Naive thymus-derived CD4-positive, alpha-beta T cell (primary cell): ENCODE results near the gene PLPPR2. TPM values are rescaled to one million over a fixed set of nuclear protein-coding genes. Genes with fewer than 3 reads are reported as not detected.
"Not testable (repeated sequence)": the region's sequence is repeated elsewhere in the genome, so short reads cannot be mapped to it uniquely, and the experiment has no call there.

Experiments
- ATAC-seq: fragments of 150-1000 bp; cut with Tn5 transposase; 2 replicates; pipeline ENCODE4 v1.10.0; 2021; ENCODE audit warnings: mild to moderate bottlenecking, moderate library complexity
- CTCF ChIA-PET: fragments of 350-600 bp; sonication (Branson Sonifier 250); formaldehyde crosslinking; loops from one replicate; lab custom pipeline; 2021; ENCODE audit warnings: antibody characterized with exemption; lab: Charles Lee
- POLR2A ChIA-PET: fragments of 350-600 bp; sonication (Branson Sonifier 250); formaldehyde crosslinking; loops from one replicate; lab custom pipeline; 2021; ENCODE audit warnings: antibody characterized with exemption, inconsistent platforms; lab: Charles Lee
- DNase-seq, 9 donors: peaks; one replicate each; pipeline versions ENCODE4 v3.0.0 to v3.0.0-alpha.2; 2020 to 2022; ENCODE audit warnings: mixed read lengths in 1 of 9
- H3K27ac ChIP-seq: one replicate; pipeline ENCODE4 v1.7.0; 2013; ENCODE audit warnings: mild to moderate bottlenecking, low read depth, low read length, moderate library complexity
- H3K27me3 ChIP-seq, 2 donors: one replicate each; pipeline ENCODE4 v1.7.0; 2013; ENCODE audit warnings: low read length in 2 of 2, mild to moderate bottlenecking in 2 of 2, moderate library complexity in 2 of 2; ENCODE audit not compliant: control insufficient read depth in 2 of 2, insufficient read depth in 2 of 2
- H3K36me3 ChIP-seq, 3 experiments: 1 replicate in 2 of 3; 2 replicates in 1 of 3; pipeline ENCODE4 v1.7.0; 2013; ENCODE audit warnings: low read length in 3 of 3, mild to moderate bottlenecking in 3 of 3, moderate library complexity in 1 of 3; ENCODE audit not compliant: insufficient read depth in 3 of 3, control insufficient read depth in 2 of 3
- H3K4me1 ChIP-seq, 2 donors: one replicate each; pipeline ENCODE4 v1.7.0; 2013; ENCODE audit warnings: low read length in 2 of 2, mild to moderate bottlenecking in 2 of 2, moderate library complexity in 1 of 2; ENCODE audit not compliant: control insufficient read depth in 2 of 2, insufficient read depth in 2 of 2
- H3K4me3 ChIP-seq: 2 replicates; pipeline ENCODE4 v1.7.0; 2013; ENCODE audit warnings: mild to moderate bottlenecking, low read length
- H3K9me3 ChIP-seq, 3 experiments: 1 replicate in 2 of 3; 2 replicates in 1 of 3; pipeline ENCODE4 v1.7.0; 2013; ENCODE audit warnings: low read length in 3 of 3; ENCODE audit not compliant: control insufficient read depth in 2 of 3
- H3K27ac Mint-ChIP-seq, 9 donors: one replicate each; pipeline ENCODE4 v1.8.0; 2020 to 2022; ENCODE audit warnings: mixed read lengths in 9 of 9, mild to moderate bottlenecking in 8 of 9, moderate library complexity in 5 of 9, inconsistent platforms in 2 of 9
- H3K27me3 Mint-ChIP-seq, 5 donors: one replicate each; pipeline ENCODE4 v1.8.0; 2021 to 2022; ENCODE audit warnings: mixed read lengths in 5 of 5, mild to moderate bottlenecking in 1 of 5
- H3K36me3 Mint-ChIP-seq, 5 donors: one replicate each; pipeline ENCODE4 v1.8.0; 2020 to 2022; ENCODE audit warnings: mixed read lengths in 5 of 5, mild to moderate bottlenecking in 3 of 5, inconsistent platforms in 1 of 5
- H3K4me1 Mint-ChIP-seq, 7 donors: one replicate each; pipeline ENCODE4 v1.8.0; 2020 to 2022; ENCODE audit warnings: mixed read lengths in 7 of 7, mild to moderate bottlenecking in 3 of 7, inconsistent platforms in 1 of 7
- H3K4me3 Mint-ChIP-seq, 10 donors: one replicate each; pipeline ENCODE4 v1.8.0; 2020 to 2022; ENCODE audit warnings: mild to moderate bottlenecking in 10 of 10, mixed read lengths in 10 of 10, moderate library complexity in 6 of 10, inconsistent platforms in 2 of 10
- H3K9me3 Mint-ChIP-seq, 11 donors: one replicate each; pipeline ENCODE4 v1.8.0; 2020 to 2022; ENCODE audit warnings: mixed read lengths in 11 of 11, mild to moderate bottlenecking in 4 of 11, inconsistent platforms in 1 of 11, moderate library complexity in 1 of 11
- intact Hi-C, 2 donors: fragments of 100-400 bp; cut with micrococcal nuclease; formaldehyde crosslinking; loops; one replicate each; pipeline ENCODE4 v1.15.1; 2023
- polyA plus RNA-seq, 2 donors: library from polyadenylated mRNA; unstranded; fragments of 300-500 nt; fragmentation: Illumina TruSeq; gene quantifications; one replicate each; pipeline ENCODE4 v1.2.3, GENCODE V29; 2021
- total RNA-seq, 6 experiments: library from RNA in 5 of 6; stranded (reverse) in 5 of 6; gene quantifications; 1 replicate in 5 of 6; 2 replicates in 1 of 6; pipeline ENCODE4 v1.2.3 and lab custom pipeline; 2021 to 2026

The PLPPR2 gene
- total and polyA plus RNA-seq, 7 experiments from 2014 or later, result 0.92 to 31.0 (median 12.8) TPM

DNA sequence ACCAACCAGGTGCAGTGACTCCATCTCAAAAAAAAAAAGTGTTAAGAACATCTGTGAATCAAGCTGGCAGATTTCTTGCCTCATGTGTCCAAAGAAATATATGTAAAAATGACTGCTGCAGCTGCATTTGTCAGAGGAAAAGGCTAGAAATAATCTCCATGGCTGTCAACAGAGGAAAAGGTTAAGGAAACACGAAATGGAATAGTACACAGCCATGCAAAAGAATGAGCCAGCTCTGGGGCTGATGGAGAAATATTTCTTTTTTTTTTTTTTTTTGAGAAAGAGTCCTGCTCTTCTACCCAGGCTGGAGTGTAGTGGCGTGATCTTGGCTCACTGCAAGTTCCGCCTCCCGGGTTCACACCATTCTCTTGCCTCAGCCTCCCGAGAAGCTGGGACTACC is 22.4 kb upstream of the PLPPR2 start:
- peaks cover 0 to 1% (median 0%) of the 10 kb centered on the region in 11 donors for H3K9me3 Mint-ChIP-seq
- DNase-seq (no peak), ATAC-seq (no peak)
- H3K36me3 ChIP-seq, result peaks cover 0 to 21% (median 6%) of the 10 kb centered on the region in 3 experiments
- H3K27me3 ChIP-seq, result no peaks in the 10 kb centered on the region
- H3K4me1 ChIP-seq, result peaks cover 0 to 7% of the 10 kb centered on the region in 2 donors
- CTCF ChIA-PET, result no interaction called here
- intact Hi-C loops, result no loop called here
- H3K27me3 Mint-ChIP-seq, result no peaks in the 10 kb centered on the region
- H3K4me3 Mint-ChIP-seq, result no peak overlapping the region
- POLR2A ChIA-PET, result no interaction called here
- no peak overlapping the region for H3K4me3 ChIP-seq
- no peaks in the 10 kb centered on the region for H3K9me3 ChIP-seq
- H3K27ac ChIP-seq, result no peak overlapping the region
- peaks cover 11 to 52% (median 29%) of the 10 kb centered on the region in 5 donors for H3K36me3 Mint-ChIP-seq
- H3K27ac Mint-ChIP-seq, result no peak overlapping the region
- H3K4me1 Mint-ChIP-seq, result peaks cover 0 to 11% (median 9%) of the 10 kb centered on the region in 7 donors

DNA sequence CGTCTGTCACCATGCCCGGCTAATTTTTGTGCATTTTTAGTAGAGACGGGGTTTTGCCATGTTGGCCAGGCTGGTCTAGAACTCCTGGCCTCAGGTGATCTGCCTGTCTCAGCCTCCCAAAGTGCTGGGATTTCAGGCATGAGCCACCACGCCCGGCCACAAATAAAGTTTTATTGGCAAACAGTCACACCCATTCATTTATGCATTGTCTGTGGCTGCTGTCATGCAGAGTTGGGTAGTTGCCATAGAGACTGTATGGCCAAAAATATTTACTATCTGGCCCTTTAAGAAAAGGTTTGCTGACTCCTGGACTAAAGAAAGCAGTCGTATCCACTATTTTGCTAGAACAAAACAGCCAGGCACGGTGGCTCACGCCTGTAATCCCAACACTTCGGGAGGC is 21.4 kb upstream of the PLPPR2 start:
- CTCF ChIA-PET, H3K27ac Mint-ChIP-seq, H3K27ac ChIP-seq, intact Hi-C loops, H3K27me3 Mint-ChIP-seq, H3K9me3 ChIP-seq, DNase-seq, POLR2A ChIA-PET, ATAC-seq, H3K9me3 Mint-ChIP-seq, H3K27me3 ChIP-seq, H3K4me3 ChIP-seq, H3K4me3 Mint-ChIP-seq: not testable (repeated sequence)
- peaks cover 11 to 52% (median 29%) of the 10 kb centered on the region in 5 donors for H3K36me3 Mint-ChIP-seq
- Histone ChIP-seq H3K4me1 (peaks cover 0 to 16% of the 10 kb centered on the region in 2 donors), H3K36me3 (peaks cover 0 to 21% (median 6%) of the 10 kb centered on the region in 3 experiments)
- peaks cover 0 to 21% (median 16%) of the 10 kb centered on the region in 7 donors for H3K4me1 Mint-ChIP-seq

DNA sequence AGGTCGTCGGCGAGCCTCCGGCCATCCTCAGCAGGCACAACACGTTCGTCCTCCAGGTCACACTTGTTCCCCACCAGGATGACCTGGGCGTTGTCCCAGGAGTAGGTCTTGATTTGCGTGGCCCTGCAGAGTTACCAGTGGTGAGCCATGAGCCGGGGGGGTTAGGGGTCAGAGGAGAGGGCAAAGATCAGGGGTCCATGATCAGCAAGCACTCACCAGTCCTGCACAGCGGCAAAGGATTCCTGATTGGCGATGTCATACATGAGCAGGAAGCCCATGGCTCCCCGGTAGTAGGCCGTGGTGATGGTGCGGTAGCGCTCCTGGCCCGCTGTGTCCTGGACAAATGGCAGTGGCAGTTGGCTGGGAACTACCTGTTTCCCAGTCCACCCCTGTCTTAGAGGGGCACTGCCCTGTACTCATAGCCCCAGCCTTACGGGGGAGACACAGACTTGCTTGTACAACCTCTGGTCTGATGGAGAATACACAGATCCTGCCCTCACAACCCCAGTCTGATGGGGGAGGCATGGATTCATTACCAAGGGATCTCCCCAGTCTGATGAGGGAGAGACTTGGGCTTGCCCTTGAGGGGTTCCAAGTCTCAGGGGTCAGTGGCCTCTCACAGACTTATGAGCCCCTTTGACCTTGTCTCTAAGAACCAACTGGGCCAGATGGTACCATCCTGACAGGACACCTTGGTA is 19.6 kb upstream of the PLPPR2 start:
- DNase-seq (no peak), ATAC-seq (no peak)
- Histone ChIP-seq H3K36me3 (peaks cover 0 to 27% (median 6%) of the 10 kb centered on the region in 3 experiments), H3K4me1 (peaks cover 5 to 28% of the 10 kb centered on the region in 2 donors), H3K4me3 (no peak overlapping the region), H3K27ac (no peak overlapping the region), H3K27me3 (no peaks in the 10 kb centered on the region), H3K9me3 (no peaks in the 10 kb centered on the region)
- H3K4me3 Mint-ChIP-seq, result no peak overlapping the region
- ChIA-PET POLR2A (interaction anchor here (0.6 to 0.7 kb wide), 2 partner anchors 11 to 36 kb away, joined by 3 read pairs; partner anchors contain the start of gene CCDC159), CTCF (no interaction called here)
- peaks cover 0 to 1% (median 0%) of the 10 kb centered on the region in 11 donors for H3K9me3 Mint-ChIP-seq
- peaks cover 0 to 31% (median 25%) of the 10 kb centered on the region in 7 donors for H3K4me1 Mint-ChIP-seq
- intact Hi-C loops, result no loop called here
- H3K27ac Mint-ChIP-seq, result peak overlapping the region in 1 of 9 donors; percentile 75
- H3K36me3 Mint-ChIP-seq, result peaks cover 11 to 45% (median 26%) of the 10 kb centered on the region in 5 donors
- H3K27me3 Mint-ChIP-seq, result no peaks in the 10 kb centered on the region

DNA sequence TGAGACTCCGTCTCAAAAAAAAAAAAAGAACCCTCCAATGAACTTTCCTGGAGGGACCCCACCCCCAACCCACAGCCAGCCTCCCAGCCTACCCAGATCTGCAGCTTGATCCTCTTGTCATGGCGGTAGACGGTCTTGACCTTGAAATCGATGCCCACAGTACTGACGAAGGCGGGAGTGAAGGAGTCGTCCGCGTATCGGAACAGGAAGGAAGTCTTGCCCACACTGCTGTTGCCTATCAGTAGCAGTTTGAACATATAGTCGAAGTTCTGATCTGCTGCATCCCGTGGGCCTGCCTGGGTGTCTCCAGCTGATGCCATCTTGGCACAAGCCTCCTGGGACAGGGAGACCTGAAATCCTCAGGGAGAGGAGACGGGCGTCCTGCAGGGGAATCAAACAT is 18.2 kb upstream of the PLPPR2 start:
- CTCF ChIA-PET, result no interaction called here
- Mint-ChIP-seq H3K4me3 (peak overlapping the region in 6 of 10 donors; percentile 14 to 84 (median 29)), H3K27me3 (no peaks in the 10 kb centered on the region), H3K9me3 (peaks cover 0 to 1% (median 0%) of the 10 kb centered on the region in 11 donors), H3K4me1 (peaks cover 0 to 31% (median 25%) of the 10 kb centered on the region in 7 donors), H3K27ac (peak overlapping the region in 4 of 9 donors; percentile 5 to 63 (median 44)), H3K36me3 (peaks cover 11 to 42% (median 25%) of the 10 kb centered on the region in 5 donors)
- Histone ChIP-seq H3K27me3 (no peaks in the 10 kb centered on the region), H3K4me1 (peaks cover 5 to 28% of the 10 kb centered on the region in 2 donors), H3K4me3 (no peak overlapping the region), H3K9me3 (no peaks in the 10 kb centered on the region), H3K27ac (no peak overlapping the region), H3K36me3 (peaks cover 0 to 27% (median 6%) of the 10 kb centered on the region in 3 experiments)
- POLR2A ChIA-PET, result interaction anchor here (0.6 kb wide), 1 partner anchor 1416 kb away, joined by 5 read pairs; no protein-coding TSS in a partner anchor
- ATAC-seq, result peak; percentile 45
- DNase-seq, result no peak
- intact Hi-C loops, result no loop called here

DNA sequence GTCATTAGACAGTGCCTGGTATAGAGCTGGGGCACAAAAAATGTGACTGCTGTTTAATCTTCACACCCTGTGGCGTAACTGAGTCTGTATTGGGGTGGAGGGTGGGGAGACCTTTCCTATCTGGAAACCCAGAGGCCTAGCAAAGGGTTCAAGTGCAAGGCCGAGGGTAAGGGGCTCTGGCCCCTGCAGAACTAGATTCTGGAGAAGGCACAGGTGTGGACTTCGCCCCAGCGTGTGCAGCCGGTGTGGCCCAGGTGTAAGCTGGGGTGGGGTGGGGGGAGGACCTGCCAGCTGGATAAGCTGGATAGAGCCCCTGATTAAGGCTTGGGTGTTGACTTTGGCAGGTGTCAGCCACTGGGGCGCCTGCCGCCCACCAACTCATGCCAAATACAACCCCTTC is 17.1 kb upstream of the PLPPR2 start:
- peaks cover 0 to 31% (median 25%) of the 10 kb centered on the region in 7 donors for H3K4me1 Mint-ChIP-seq
- POLR2A ChIA-PET, result interaction anchor here (0.6 to 4.2 kb wide), 3 partner anchors 36 to 69 kb away, joined by 4 to 24 read pairs (median 4); partner anchors contain the start of gene SWSAP1
- Histone ChIP-seq H3K4me1 (peaks cover 5 to 28% of the 10 kb centered on the region in 2 donors), H3K27ac (no peak overlapping the region), H3K4me3 (no peak overlapping the region), H3K36me3 (peaks cover 0 to 25% (median 6%) of the 10 kb centered on the region in 3 experiments), H3K27me3 (no peaks in the 10 kb centered on the region), H3K9me3 (no peaks in the 10 kb centered on the region)
- H3K4me3 Mint-ChIP-seq, result peak overlapping the region in 7 of 10 donors; percentile 17 to 88 (median 75)
- no peak for ATAC-seq
- peaks cover 7 to 38% (median 19%) of the 10 kb centered on the region in 5 donors for H3K36me3 Mint-ChIP-seq
- no peak for DNase-seq
- H3K27ac Mint-ChIP-seq, result peak overlapping the region in 1 of 9 donors; percentile 66
- no peaks in the 10 kb centered on the region for H3K27me3 Mint-ChIP-seq
- peaks cover 0 to 1% (median 0%) of the 10 kb centered on the region in 11 donors for H3K9me3 Mint-ChIP-seq
- CTCF ChIA-PET, result interaction anchor here (0.9 kb wide), 1 partner anchor 8 kb away, joined by 3 read pairs; the partner anchor contains the start of genes CCDC159 and TMEM205
- intact Hi-C loops, result no loop called here

DNA sequence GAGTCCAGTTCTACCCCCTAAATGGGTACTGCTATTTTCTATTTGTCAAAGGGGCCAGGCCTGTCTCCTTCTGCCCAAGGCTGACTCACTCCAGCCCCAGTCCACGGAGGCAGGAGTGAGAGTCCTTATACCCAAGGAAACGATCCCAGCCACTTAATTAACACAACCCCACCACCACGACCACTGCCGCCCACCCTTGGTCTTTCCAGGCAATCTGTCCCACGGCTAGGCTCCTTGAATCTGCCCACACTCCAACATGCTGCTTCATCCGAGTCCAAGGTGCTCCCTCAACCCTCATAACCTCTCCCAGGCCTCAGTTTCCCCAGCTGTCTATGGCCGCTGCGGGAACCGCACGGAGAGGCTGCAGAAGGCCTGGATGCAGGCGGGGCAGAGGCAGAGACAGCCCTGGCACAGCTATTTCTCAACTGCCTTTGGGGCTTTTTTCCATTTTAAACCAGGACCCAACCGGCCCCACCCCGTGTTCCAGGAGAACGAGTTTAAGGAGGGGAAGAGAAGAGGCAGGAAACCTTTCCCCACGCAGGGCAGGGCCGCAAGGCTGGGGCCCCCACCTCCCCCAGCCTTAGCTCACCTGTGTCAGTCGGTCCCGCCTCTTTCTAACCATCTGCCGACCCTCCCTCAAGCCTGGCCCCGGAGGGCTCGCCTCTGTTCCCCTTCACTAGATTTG is 16.5 kb upstream of the PLPPR2 start:
- CTCF ChIA-PET, result no interaction called here

More for the DNA sequence above, 16.5 kb upstream of the PLPPR2 start:
- intact Hi-C loops, result loop anchor here in 1 of 2 donors (1.0 kb wide), 1 partner anchor 97 kb away; the partner anchor contains the start of genes ODAD3 and PRKCSH
- Mint-ChIP-seq H3K36me3 (peaks cover 7 to 34% (median 19%) of the 10 kb centered on the region in 5 donors), H3K27ac (peak overlapping the region in 3 of 9 donors; percentile 56 to 75 (median 73)), H3K4me3 (peak overlapping the region; percentile 75 to 88 (median 80)), H3K9me3 (peaks cover 0 to 1% (median 0%) of the 10 kb centered on the region in 11 donors), H3K4me1 (peaks cover 0 to 31% (median 25%) of the 10 kb centered on the region in 7 donors), H3K27me3 (no peaks in the 10 kb centered on the region)
- H3K36me3 ChIP-seq, result peaks cover 0 to 22% (median 6%) of the 10 kb centered on the region in 3 experiments
- POLR2A ChIA-PET, result interaction anchor here (0.6 to 4.2 kb wide), 4 partner anchors 36 to 773 kb away, joined by 3 to 24 read pairs (median 6); partner anchors contain the start of genes KRI1 and SWSAP1
- H3K9me3 ChIP-seq, result no peaks in the 10 kb centered on the region
- H3K27ac ChIP-seq, result peak overlapping the region; percentile 63
- no peak for DNase-seq
- peak overlapping the region; percentile 75 for H3K4me3 ChIP-seq
- ATAC-seq, result peak; percentile 15
- peaks cover 5 to 28% of the 10 kb centered on the region in 2 donors for H3K4me1 ChIP-seq
- H3K27me3 ChIP-seq, result no peaks in the 10 kb centered on the region
